Testis (tissue), 2 donors: ENCODE data around the gene BTNL2.

Source experiments
- CTCF ChIP-seq, 3 experiments: fragments of 450-650 bp in 2 of 3; fragments of 200-600 bp in 1 of 3; sonication (generic) in 1 of 3; IDR thresholded peaks; one replicate each; pipeline ENCODE4 v1.5.1; 2016 to 2019; ENCODE audit warnings: antibody characterized with exemption in 3 of 3, mild to moderate bottlenecking in 2 of 3, moderate library complexity in 1 of 3
- POLR2A ChIP-seq: fragments of 450-650 bp; IDR thresholded peaks from one replicate; pipeline ENCODE4 v1.6.1; 2017; ENCODE audit warnings: antibody characterized with exemption, mild to moderate bottlenecking, moderate library complexity

- TF ChIP-seq CTCF (IDR thresholded peaks at IDR 0.05) (no peak), POLR2A (no peak)
Observed at GRCh38 chr6:32406197-32406596, 784 bp downstream of the BTNL2 start.
